Esophagus muscularis mucosa (tissue), 4 donors: ENCODE results near the gene CACNA1E. TPM values are rescaled to one million over a fixed set of nuclear protein-coding genes. Genes with fewer than 3 reads are reported as not detected.

ENCODE experiments used
- DNase-seq: peaks from one replicate; pipeline ENCODE4 v3.0.0-alpha.2; 2017; ENCODE audit errors: extremely low spot score
- H3K27ac ChIP-seq, 4 donors: fragments of 200-600 bp; sonication (generic); replicated peaks in 1 of 4; 1 replicate in 3 of 4; 2 replicates in 1 of 4; pipeline ENCODE4 v1.5.1; 2016 to 2019; ENCODE audit warnings: mild to moderate bottlenecking in 1 of 4
- H3K27me3 ChIP-seq, 4 donors: fragments of 200-600 bp; sonication (generic); one replicate each; pipeline versions ENCODE4 v1.5.1 to v1.6.0; 2016 to 2019
- H3K36me3 ChIP-seq, 4 donors: fragments of 200-600 bp; sonication (generic); one replicate each; pipeline ENCODE4 v1.5.1; 2016 to 2019
- H3K4me1 ChIP-seq, 4 donors: fragments of 200-600 bp; sonication (generic); one replicate each; pipeline ENCODE4 v1.5.1; 2016 to 2019
- H3K4me3 ChIP-seq, 4 donors: fragments of 200-600 bp; sonication (generic); 1 replicate in 2 of 4; 2 replicates in 2 of 4; pipeline ENCODE4 v1.5.1; 2016 to 2019; ENCODE audit warnings: mild to moderate bottlenecking in 4 of 4, moderate library complexity in 1 of 4
- H3K9me3 ChIP-seq, 4 donors: fragments of 200-600 bp; sonication (generic); 1 replicate in 3 of 4; 2 replicates in 1 of 4; pipeline ENCODE4 v1.5.1; 2016 to 2019
- CTCF ChIP-seq, 3 experiments: fragments of 200-600 bp in 2 of 3; fragments of 450-650 bp in 1 of 3; sonication (generic) in 2 of 3; IDR thresholded peaks; one replicate each; pipeline ENCODE4 v1.5.1; 2017 to 2019; ENCODE audit warnings: antibody characterized with exemption in 3 of 3, mild to moderate bottlenecking in 2 of 3, moderate library complexity in 1 of 3
- EP300 ChIP-seq: sonication (generic); formaldehyde crosslinking; IDR thresholded peaks from one replicate; pipeline ENCODE4 v1.6.1; 2017; ENCODE audit warnings: antibody characterized with exemption
- POLR2A ChIP-seq: fragments of 450-650 bp; IDR thresholded peaks from one replicate; pipeline ENCODE4 v1.6.1; 2017; ENCODE audit warnings: antibody characterized with exemption, moderate library complexity, mild to moderate bottlenecking, low read depth
- POLR2AphosphoS5 ChIP-seq, 2 donors: sonication (generic); formaldehyde crosslinking; IDR thresholded peaks; one replicate each; pipeline ENCODE4 v1.6.1; 2017; ENCODE audit warnings: antibody characterized with exemption in 2 of 2
- WGBS: methylation state at CpG from one replicate; pipeline ENCODE4 v1.1.5; 2018; 5-methylcytosine and 5-hydroxymethylcytosine counted together
- intact Hi-C: fragments of 100-400 bp; cut with DNase I; formaldehyde crosslinking; loops from one replicate; pipeline ENCODE4 v1.15.1; 2023
- total RNA-seq, 4 donors: library from RNA; depleted of rRNA; stranded (reverse); fragments of >200 nt; gene quantifications; one replicate each; pipeline versions ENCODE4 v1.1.0 to v1.2.1, GENCODE V29; 2016

Gene CACNA1E
- total RNA-seq, 4 donors from 2014 or later, result under 0.01 to 0.66 (median 0.25) TPM

- Histone ChIP-seq H3K4me1 (no peaks in the 10 kb centered on the region), H3K27ac (no peak overlapping the region), H3K9me3 (no peaks in the 10 kb centered on the region), H3K27me3 (no peaks in the 10 kb centered on the region), H3K4me3 (no peak overlapping the region), H3K36me3 (no peaks in the 10 kb centered on the region)
- intact Hi-C loops, result no loop called here
- TF ChIP-seq POLR2AphosphoS5 (IDR thresholded peaks at IDR 0.05) (no peak), EP300 (no peak), POLR2A (no peak), CTCF (IDR thresholded peaks at IDR 0.05) (no peak)
- 55% methylated on average over 2 of the region's 2 CpGs for WGBS
- DNase-seq, result no peak
These were observed 323.4 kb downstream of the CACNA1E start for GRCh38 chr1:181806746-181807145.

- no peaks in the 10 kb centered on the region for H3K27me3 ChIP-seq
- intact Hi-C loops, result no loop called here
- no peak for TF ChIP-seq CTCF (IDR thresholded peaks at IDR 0.05)
- no peak for TF ChIP-seq POLR2AphosphoS5 (IDR thresholded peaks at IDR 0.05)
- no peak for TF ChIP-seq EP300
- no peak for TF ChIP-seq POLR2A
These were observed 323.9 kb downstream of the CACNA1E start for GRCh38 chr1:181807251-181807650.

GRCh38 chr1:181809991-181810545 is 326.8 kb downstream of the CACNA1E start:
- Histone ChIP-seq H3K36me3 (no peaks in the 10 kb centered on the region), H3K27me3 (no peaks in the 10 kb centered on the region), H3K9me3 (no peaks in the 10 kb centered on the region), H3K27ac (no peak overlapping the region), H3K4me1 (no peaks in the 10 kb centered on the region), H3K4me3 (no peak overlapping the region)
- intact Hi-C loops, result no loop called here
- peak; percentile 64 for DNase-seq
- WGBS, result 87% methylated on average over 1 of the region's 1 CpG
- TF ChIP-seq EP300, result no peak
- no peak for TF ChIP-seq POLR2AphosphoS5 (IDR thresholded peaks at IDR 0.05)

More at GRCh38 chr1:181807251-181807650, 323.9 kb downstream of the CACNA1E start:
- no peak overlapping the region for H3K27ac ChIP-seq
- peak; percentile 70 for DNase-seq
- no peak overlapping the region for H3K4me3 ChIP-seq
- no peaks in the 10 kb centered on the region for H3K9me3 ChIP-seq
- H3K36me3 ChIP-seq, result no peaks in the 10 kb centered on the region
- no peaks in the 10 kb centered on the region for H3K4me1 ChIP-seq
- 79% methylated on average over 4 of the region's 4 CpGs for WGBS

- WGBS, result 72% methylated on average over 7 of the region's 7 CpGs
- Histone ChIP-seq H3K9me3 (no peaks in the 10 kb centered on the region), H3K36me3 (no peaks in the 10 kb centered on the region), H3K27me3 (no peaks in the 10 kb centered on the region), H3K27ac (no peak overlapping the region), H3K4me1 (no peaks in the 10 kb centered on the region), H3K4me3 (no peak overlapping the region)
- intact Hi-C loops, result no loop called here
- DNase-seq, result peak; percentile 75
- TF ChIP-seq CTCF (IDR thresholded peaks at IDR 0.05) (no peak), POLR2AphosphoS5 (IDR thresholded peaks at IDR 0.05) (no peak)
These were observed 328.9 kb downstream of the CACNA1E start for GRCh38 chr1:181812208-181812607.

GRCh38 chr1:181813266-181813665 is 329.9 kb downstream of the CACNA1E start:
- H3K4me1 ChIP-seq, result no peaks in the 10 kb centered on the region
- H3K9me3 ChIP-seq, result no peaks in the 10 kb centered on the region
- DNase-seq, result no peak
- no peaks in the 10 kb centered on the region for H3K27me3 ChIP-seq
- no peak overlapping the region for H3K27ac ChIP-seq
- H3K36me3 ChIP-seq, result no peaks in the 10 kb centered on the region
- TF ChIP-seq POLR2AphosphoS5 (IDR thresholded peaks at IDR 0.05), result no peak
- TF ChIP-seq EP300, result no peak
- TF ChIP-seq POLR2A, result no peak
- TF ChIP-seq CTCF (IDR thresholded peaks at IDR 0.05), result no peak
- WGBS, result 83% methylated on average over 4 of the region's 4 CpGs
- intact Hi-C loops, result no loop called here
- H3K4me3 ChIP-seq, result no peak overlapping the region
